Measurements from ENCODE around the gene ZC3HAV1. TPM values are rescaled to one million over a fixed set of nuclear protein-coding genes. Genes with fewer than 3 reads are reported as not detected.
A peak's percentile ranks its signal among the peaks of the same experiment; 100 is the strongest.

Gene ZC3HAV1
- total and polyA plus RNA-seq, 10 of the 15 experiments (the other 5 are each of a cell fraction or from before 2014, with no cell fraction given) = 18.5 to 55.3 (median 44.7) TPM

GRCh38 chr7:139043823-139044812 is 65.4 kb downstream of the ZC3HAV1 start:
- H3K4me1 ChIP-seq (ENCODE audit: control insufficient read depth, insufficient read depth, low read length) = peaks cover 4% of the 10 kb centered on the region; the same call in 1 of the 2 replicates
- H3K36me3 ChIP-seq (ENCODE audit: control insufficient read depth in 2 of 2, insufficient read depth in 2 of 2, low read length in 1 of 2) = peaks cover 6 to 15% of the 10 kb centered on the region in 2 experiments; a peak in 3 of 4 replicates
- BruUV-seq (replicated peaks) = no TSS peak
- in situ Hi-C loops (cut with MboI) (no loop called here), intact Hi-C loops (cut with micrococcal nuclease; ENCODE audit: unreplicated experiment) (no loop called here)
- no peaks in the 10 kb centered on the region for H3K79me2 ChIP-seq (ENCODE audit: control insufficient read depth, insufficient read depth, low read length)
- H3K9ac ChIP-seq (ENCODE audit: control insufficient read depth, insufficient read depth, low read length) = no peak overlapping the region
- 52% methylated on average over 14 of the region's 14 CpGs for whole genome bisulfite sequencing (ENCODE audit: insufficient coverage, insufficient replicate concordance, low lambda C conversion rate, missing lambda C conversion rate)
- CTCF ChIA-PET = interaction anchor here (1.0 to 1.9 kb wide), 3 partner anchors 20 to 31 kb away, joined by 3 to 9 read pairs (median 3); no protein-coding TSS in a partner anchor
- H3K27ac ChIP-seq (ENCODE audit: control insufficient read depth, insufficient read depth) = no peak overlapping the region
- POLR2A ChIA-PET = interaction anchor here (0.6 to 0.7 kb wide), 2 partner anchors 81 to 1209 kb away, joined by 3 to 9 read pairs; no protein-coding TSS in a partner anchor
- no peak overlapping the region for H3K4me3 ChIP-seq
- no peaks in the 10 kb centered on the region for H4K20me1 ChIP-seq (ENCODE audit: control insufficient read depth, insufficient read depth)
- H2AFZ ChIP-seq (ENCODE audit: control insufficient read depth, low read depth, low read length) = no peak overlapping the region
- no peak for DNase-seq (ENCODE audit: low read depth, low spot score)
- no peak overlapping the region for H3K4me2 ChIP-seq (ENCODE audit: control insufficient read depth, insufficient read depth)
- H3K27me3 ChIP-seq (replicated peaks in 1 of 2; ENCODE audit: control insufficient read depth in 2 of 2, insufficient read depth in 2 of 2, low read length in 1 of 2) = no peaks in the 10 kb centered on the region
- SMC1A ChIA-PET (ENCODE audit: uncharacterized antibody, unreplicated experiment) = interaction anchor here (1.1 kb wide), 1 partner anchor 8 kb away, joined by 4 read pairs; no protein-coding TSS in a partner anchor
- TF ChIP-seq MAX (IDR thresholded peaks at IDR 0.05; ENCODE audit: low read depth, low read length) (no peak), KDM1A (IDR thresholded peaks at IDR 0.05; ENCODE audit: borderline replicate concordance) (no peak), CREM (IDR thresholded peaks at IDR 0.05; ENCODE audit: low read depth) (no peak), RUNX3 (IDR thresholded peaks at IDR 0.05; ENCODE audit: low read length) (0 out of 2 replicates have a peak, but pooled peaks have one; percentile 8), REST (IDR thresholded peaks at IDR 0.05; ENCODE audit: low read depth, low read length) (peak; percentile 63), ATF3 (IDR thresholded peaks at IDR 0.05; ENCODE audit: borderline replicate concordance, extremely low read depth, low read depth, low read length) (no peak)
- RAD21 ChIA-PET (ENCODE audit: unreplicated experiment) = interaction anchor here (0.7 kb wide), 1 partner anchor 16 kb away, joined by 3 read pairs; no protein-coding TSS in a partner anchor
- no peaks in the 10 kb centered on the region for H3K9me3 ChIP-seq (replicated peaks; ENCODE audit: control insufficient read depth, insufficient read depth, low read length)
- peak; percentile 23 for FAIRE-seq
- peak; percentile 29; the same call in 2 of the 3 replicates for ATAC-seq

All from GM12878 (cell line).